Bronchial epithelial cell (primary cell): ENCODE measurements around the gene ABCF3. TPM values are rescaled to one million over a fixed set of nuclear protein-coding genes. Genes with fewer than 3 reads are reported as not detected.
A peak's percentile ranks its signal among the peaks of the same experiment; 100 is the strongest.
"Not testable (repeated sequence)": the region's sequence is repeated elsewhere in the genome, so short reads cannot be mapped to it uniquely, and the experiment has no call there.

Experiments used
- DNase-seq: peaks from one replicate; pipeline ENCODE4 v3.0.0-alpha.2; 2010; ENCODE audit warnings: low read depth
- FAIRE-seq: peaks from 2 replicates; lab custom pipeline; 2011; peaks lifted over from hg19 to GRCh38; lab: Jason Lieb, UNC
- H3K27me3 ChIP-seq: 2 replicates; pipeline ENCODE4 v1.5.1; 2011; ENCODE audit warnings: low read length; ENCODE audit not compliant: control insufficient read depth, insufficient read depth
- H3K36me3 ChIP-seq: 2 replicates; pipeline ENCODE4 v1.5.1; 2011; ENCODE audit warnings: low read length; ENCODE audit not compliant: control insufficient read depth, insufficient read depth
- H3K4me3 ChIP-seq: 2 replicates; pipeline ENCODE4 v1.5.1; 2011; ENCODE audit warnings: mild to moderate bottlenecking, low read depth, low read length, control low read depth
- CTCF ChIP-seq: IDR thresholded peaks from 2 replicates; pipeline ENCODE4 v1.5.1; 2011; ENCODE audit warnings: mild to moderate bottlenecking, moderate library complexity, low read length, control low read depth, inconsistent platforms; ENCODE audit not compliant: insufficient read depth, severe bottlenecking
- total RNA-seq: library from RNA; depleted of rRNA; stranded (reverse); fragments of >200 nt; gene quantifications from 2 replicates; pipeline ENCODE4 v1.2.1, GENCODE V29; 2014

The ABCF3 gene
- total RNA-seq, 1 donor from 2014 or later: 40.0 TPM

- FAIRE-seq: no peak
- no peak overlapping the region for H3K4me3 ChIP-seq
- DNase-seq: no peak
- no peak for TF ChIP-seq CTCF
- H3K27me3 ChIP-seq: no peaks in the 10 kb centered on the region
- peaks cover 12% of the 10 kb centered on the region for H3K36me3 ChIP-seq
Observed at GRCh38 chr3:184160456-184160855, 25.5 kb upstream of the ABCF3 start.

GRCh38 chr3:184162571-184163070, 23.4 kb upstream of the ABCF3 start:
- DNase-seq, H3K4me3 ChIP-seq, FAIRE-seq, H3K27me3 ChIP-seq: not testable (repeated sequence)
- H3K36me3 ChIP-seq: peaks cover 26% of the 10 kb centered on the region

- Histone ChIP-seq H3K27me3 (no peaks in the 10 kb centered on the region), H3K36me3 (peaks cover 28% of the 10 kb centered on the region), H3K4me3 (no peak overlapping the region)
- TF ChIP-seq CTCF: no peak
- FAIRE-seq (no peak), DNase-seq (no peak)
Observed at GRCh38 chr3:184164648-184165330, 21.2 kb upstream of the ABCF3 start.

GRCh38 chr3:184165543-184165942, 20.5 kb upstream of the ABCF3 start:
- Histone ChIP-seq H3K4me3 (no peak overlapping the region), H3K27me3 (no peaks in the 10 kb centered on the region), H3K36me3 (peaks cover 28% of the 10 kb centered on the region)
- FAIRE-seq: peak; percentile 52
- no peak for DNase-seq
- no peak for TF ChIP-seq CTCF

GRCh38 chr3:184166671-184167070, 19.3 kb upstream of the ABCF3 start:
- H3K27me3 ChIP-seq: no peaks in the 10 kb centered on the region
- DNase-seq: no peak
- no peak overlapping the region for H3K4me3 ChIP-seq
- TF ChIP-seq CTCF: no peak
- no peak for FAIRE-seq
- peaks cover 32% of the 10 kb centered on the region for H3K36me3 ChIP-seq

GRCh38 chr3:184167786-184168185, 18.2 kb upstream of the ABCF3 start:
- FAIRE-seq (no peak), DNase-seq (no peak)
- H3K36me3 ChIP-seq: peaks cover 32% of the 10 kb centered on the region

More at GRCh38 chr3:184167786-184168185, 18.2 kb upstream of the ABCF3 start:
- Histone ChIP-seq H3K4me3 (no peak overlapping the region), H3K27me3 (no peaks in the 10 kb centered on the region)
- TF ChIP-seq CTCF: no peak
